Thyroid gland (tissue), 4 donors: ENCODE data around the gene LHX6.

Experiments used
- POLR2A ChIP-seq, 2 donors: fragments of 450-650 bp; IDR thresholded peaks; one replicate each; pipeline ENCODE4 v1.6.1; 2017; ENCODE audit warnings: antibody characterized with exemption in 2 of 2, mild to moderate bottlenecking in 2 of 2, moderate library complexity in 1 of 2
- TF ChIP-seq, protein P1 (sequence below), 6 experiments: fragments of 200-600 bp in 3 of 6; fragments of 450-650 bp in 3 of 6; sonication (generic) in 3 of 6; IDR thresholded peaks; one replicate each; pipeline ENCODE4 v1.5.1; 2016 to 2019; ENCODE audit warnings: antibody characterized with exemption in 6 of 6, mild to moderate bottlenecking in 2 of 6, inconsistent platforms in 1 of 6, moderate library complexity in 1 of 6

DNA sequence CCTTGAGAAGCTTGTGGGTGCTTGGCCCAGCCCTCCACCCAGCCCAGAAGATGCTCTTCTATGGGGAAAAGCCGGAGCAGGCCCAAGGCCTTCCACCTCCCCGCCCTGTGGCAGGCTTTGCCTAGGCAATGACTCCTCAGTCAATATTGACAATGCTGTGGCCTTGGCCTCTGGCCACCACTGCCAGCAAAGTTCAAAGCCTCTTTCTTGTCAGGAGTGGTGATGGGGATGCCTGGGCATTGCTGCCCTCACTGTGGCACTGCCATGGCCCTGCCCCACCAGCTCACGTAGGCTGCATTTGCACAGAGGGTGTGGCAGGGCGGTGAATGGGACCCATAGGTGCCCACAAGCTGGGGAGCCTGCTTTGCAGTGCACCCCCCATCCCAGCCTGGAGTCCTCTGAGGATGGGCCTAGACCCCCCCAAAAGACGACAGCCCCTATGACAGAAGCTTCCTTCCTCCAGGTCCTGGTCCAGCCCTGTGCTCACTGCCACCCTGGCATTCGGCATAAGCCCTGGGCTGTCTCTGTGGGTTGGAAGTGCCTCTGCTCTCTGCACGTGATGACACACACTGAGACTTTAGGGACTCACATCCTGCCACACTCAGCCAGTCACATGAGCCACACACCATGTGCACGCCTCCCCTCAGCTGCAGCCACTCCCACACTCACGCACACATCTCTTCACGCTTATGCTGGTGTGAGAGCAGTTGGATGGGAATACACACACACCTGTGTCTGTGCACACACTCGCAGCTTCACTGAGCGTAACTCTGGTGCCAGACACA is 38.0 kb downstream of the LHX6 start:
- TF ChIP-seq, protein P1, sequence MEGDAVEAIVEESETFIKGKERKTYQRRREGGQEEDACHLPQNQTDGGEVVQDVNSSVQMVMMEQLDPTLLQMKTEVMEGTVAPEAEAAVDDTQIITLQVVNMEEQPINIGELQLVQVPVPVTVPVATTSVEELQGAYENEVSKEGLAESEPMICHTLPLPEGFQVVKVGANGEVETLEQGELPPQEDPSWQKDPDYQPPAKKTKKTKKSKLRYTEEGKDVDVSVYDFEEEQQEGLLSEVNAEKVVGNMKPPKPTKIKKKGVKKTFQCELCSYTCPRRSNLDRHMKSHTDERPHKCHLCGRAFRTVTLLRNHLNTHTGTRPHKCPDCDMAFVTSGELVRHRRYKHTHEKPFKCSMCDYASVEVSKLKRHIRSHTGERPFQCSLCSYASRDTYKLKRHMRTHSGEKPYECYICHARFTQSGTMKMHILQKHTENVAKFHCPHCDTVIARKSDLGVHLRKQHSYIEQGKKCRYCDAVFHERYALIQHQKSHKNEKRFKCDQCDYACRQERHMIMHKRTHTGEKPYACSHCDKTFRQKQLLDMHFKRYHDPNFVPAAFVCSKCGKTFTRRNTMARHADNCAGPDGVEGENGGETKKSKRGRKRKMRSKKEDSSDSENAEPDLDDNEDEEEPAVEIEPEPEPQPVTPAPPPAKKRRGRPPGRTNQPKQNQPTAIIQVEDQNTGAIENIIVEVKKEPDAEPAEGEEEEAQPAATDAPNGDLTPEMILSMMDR (IDR thresholded peaks at IDR 0.05), result no peak
- TF ChIP-seq POLR2A (IDR thresholded peaks at IDR 0.05), result no peak
